Left lung (tissue), 10 donors: ENCODE measurements around the gene PARVG. TPM values are rescaled to one million over a fixed set of nuclear protein-coding genes. Genes with fewer than 3 reads are reported as not detected.

ENCODE experiments used
- ATAC-seq: fragments of 200-7000 bp; cut with Tn5 transposase; one replicate; pipeline ENCODE4 v1.9.1; 2020; ENCODE audit warnings: moderate library complexity
- DNase-seq, 4 donors: peaks; one replicate each; pipeline ENCODE4 v3.0.0-alpha.2; 2013 to 2020
- H3K27ac ChIP-seq, 2 donors: fragments of 200-600 bp; sonication (generic) in 1 of 2; one replicate each; pipeline versions ENCODE4 v1.5.0 to v1.8.0; 2020 to 2021
- H3K27me3 ChIP-seq, 2 donors: fragments of 200-600 bp; sonication (generic) in 1 of 2; one replicate each; pipeline versions ENCODE4 v1.5.0 to v1.8.0; 2020 to 2021
- H3K36me3 ChIP-seq, 2 donors: fragments of 200-600 bp; sonication (generic) in 1 of 2; one replicate each; pipeline versions ENCODE4 v1.5.0 to v1.8.0; 2020 to 2021
- H3K4me1 ChIP-seq, 2 donors: fragments of 200-600 bp; one replicate each; pipeline ENCODE4 v1.8.0; 2021
- H3K4me3 ChIP-seq, 2 donors: fragments of 200-600 bp; sonication (generic) in 1 of 2; one replicate each; pipeline versions ENCODE4 v1.5.0 to v1.8.0; 2020 to 2021; ENCODE audit warnings: mild to moderate bottlenecking in 1 of 2
- H3K9me3 ChIP-seq, 2 donors: fragments of 200-600 bp; sonication (generic) in 1 of 2; one replicate each; pipeline versions ENCODE4 v1.5.0 to v1.8.0; 2020 to 2021
- intact Hi-C, 2 donors: fragments of 100-400 bp; cut with DNase I; formaldehyde crosslinking; loops; one replicate each; pipeline versions ENCODE4 v1.11.2 to v1.14.2; 2022
- polyA plus RNA-seq, 6 donors: library from polyadenylated mRNA; unstranded; fragments of 120-200 nt; gene quantifications; one replicate each; pipeline ENCODE4 v1.2.1, GENCODE V29; 2013; ENCODE audit not compliant: insufficient read length in 6 of 6
- total RNA-seq, 2 donors: library from RNA; stranded (reverse); fragmentation: NEBNext Ultra II Directional; extraction: Animal tissue kit (Norgen Biotek cat#: 25700); gene quantifications; one replicate each; pipeline ENCODE4 v1.2.1, GENCODE V29; 2021
- TF ChIP-seq, protein P1 (sequence below), 2 donors: fragments of 200-600 bp; sonication (generic) in 1 of 2; IDR thresholded peaks; one replicate each; pipeline versions ENCODE4 v1.5.0 to v1.8.0; 2021; ENCODE audit warnings: antibody characterized with exemption in 2 of 2
- donor health status: DM: no; HTN: yes; CAD: no.
- donor health status: DM: no; HTN: no; CAD: no.

Gene PARVG
- total and polyA plus RNA-seq, 8 donors: 3.0 to 57.9 (median 3.5) TPM

- no peaks in the 10 kb centered on the region for H3K4me1 ChIP-seq
- H3K4me3 ChIP-seq: no peak overlapping the region
- TF ChIP-seq, protein P1, sequence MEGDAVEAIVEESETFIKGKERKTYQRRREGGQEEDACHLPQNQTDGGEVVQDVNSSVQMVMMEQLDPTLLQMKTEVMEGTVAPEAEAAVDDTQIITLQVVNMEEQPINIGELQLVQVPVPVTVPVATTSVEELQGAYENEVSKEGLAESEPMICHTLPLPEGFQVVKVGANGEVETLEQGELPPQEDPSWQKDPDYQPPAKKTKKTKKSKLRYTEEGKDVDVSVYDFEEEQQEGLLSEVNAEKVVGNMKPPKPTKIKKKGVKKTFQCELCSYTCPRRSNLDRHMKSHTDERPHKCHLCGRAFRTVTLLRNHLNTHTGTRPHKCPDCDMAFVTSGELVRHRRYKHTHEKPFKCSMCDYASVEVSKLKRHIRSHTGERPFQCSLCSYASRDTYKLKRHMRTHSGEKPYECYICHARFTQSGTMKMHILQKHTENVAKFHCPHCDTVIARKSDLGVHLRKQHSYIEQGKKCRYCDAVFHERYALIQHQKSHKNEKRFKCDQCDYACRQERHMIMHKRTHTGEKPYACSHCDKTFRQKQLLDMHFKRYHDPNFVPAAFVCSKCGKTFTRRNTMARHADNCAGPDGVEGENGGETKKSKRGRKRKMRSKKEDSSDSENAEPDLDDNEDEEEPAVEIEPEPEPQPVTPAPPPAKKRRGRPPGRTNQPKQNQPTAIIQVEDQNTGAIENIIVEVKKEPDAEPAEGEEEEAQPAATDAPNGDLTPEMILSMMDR (IDR thresholded peaks at IDR 0.05): no peak
- peaks cover 0 to 63% of the 10 kb centered on the region in 2 donors for H3K36me3 ChIP-seq
- no peak overlapping the region for H3K27ac ChIP-seq
- no peaks in the 10 kb centered on the region for H3K9me3 ChIP-seq
- ATAC-seq (no peak), DNase-seq (no peak)
- peaks cover 0 to 23% of the 10 kb centered on the region in 2 donors for H3K27me3 ChIP-seq
- intact Hi-C loops: no loop called here
Measured at GRCh38 chr22:44203203-44203602, 22.5 kb downstream of the PARVG start.

- Histone ChIP-seq H3K36me3 (peaks cover 0 to 49% of the 10 kb centered on the region in 2 donors), H3K4me3 (no peak overlapping the region), H3K27ac (no peak overlapping the region), H3K9me3 (peaks cover 0 to 3% of the 10 kb centered on the region in 2 donors), H3K27me3 (peaks cover 0 to 23% of the 10 kb centered on the region in 2 donors), H3K4me1 (no peaks in the 10 kb centered on the region)
- no peak for DNase-seq
- ATAC-seq: no peak
- TF ChIP-seq, protein P1 (IDR thresholded peaks at IDR 0.05): no peak
- intact Hi-C loops: no loop called here
Measured at GRCh38 chr22:44204739-44205515, 24.2 kb downstream of the PARVG start.

DNA sequence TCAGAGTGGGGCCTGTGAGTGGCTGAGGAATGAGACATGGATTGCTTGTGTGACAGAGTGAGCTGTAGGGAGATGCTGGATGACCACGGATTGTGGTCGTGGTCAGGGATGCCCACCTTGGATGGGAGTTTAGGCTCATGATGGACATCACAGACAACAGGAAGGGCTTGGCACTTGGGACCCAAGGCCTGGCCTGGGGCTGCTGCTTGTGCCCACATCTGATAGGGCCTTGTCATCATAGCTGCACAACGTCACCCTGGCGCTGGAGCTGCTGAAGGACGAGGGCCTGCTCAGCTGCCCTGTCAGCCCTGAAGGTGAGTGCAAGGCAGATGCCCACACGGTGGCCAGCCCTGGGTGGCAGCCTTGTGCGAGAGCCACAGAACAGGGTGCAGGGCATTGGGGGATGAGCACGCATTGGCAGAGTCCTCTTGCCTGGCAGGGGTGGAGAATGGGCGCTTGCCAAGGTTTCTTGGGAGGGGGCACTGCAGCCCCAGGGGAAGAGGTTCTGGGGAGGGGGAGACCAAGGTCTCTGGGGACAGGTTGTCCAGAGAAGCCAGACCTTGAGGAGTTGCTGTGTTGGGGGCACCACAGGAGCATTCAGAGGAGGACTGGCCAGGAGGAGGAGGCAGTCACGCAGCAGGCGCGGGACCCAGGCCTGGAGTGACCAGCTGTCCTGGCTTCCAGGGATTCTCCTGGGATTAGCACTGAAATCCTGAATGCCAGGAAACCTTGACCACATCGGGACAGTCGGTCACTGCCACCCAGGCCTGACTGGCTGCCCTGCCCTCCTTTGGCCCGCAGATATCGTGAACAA is 25.0 kb downstream of the PARVG start:
- intact Hi-C loops: no loop called here
- TF ChIP-seq, protein P1 (IDR thresholded peaks at IDR 0.05): no peak
- no peak for DNase-seq

GRCh38 chr22:44206330-44206645 is 25.6 kb downstream of the PARVG start:
- ATAC-seq (no peak), DNase-seq (no peak)
- Histone ChIP-seq H3K9me3 (peaks cover 0 to 3% of the 10 kb centered on the region in 2 donors), H3K36me3 (peaks cover 0 to 36% of the 10 kb centered on the region in 2 donors), H3K4me1 (no peaks in the 10 kb centered on the region), H3K27me3 (peaks cover 0 to 14% of the 10 kb centered on the region in 2 donors), H3K27ac (no peak overlapping the region), H3K4me3 (no peak overlapping the region)
- TF ChIP-seq, protein P1 (IDR thresholded peaks at IDR 0.05): no peak
- intact Hi-C loops: no loop called here

More for the DNA sequence above, 25.0 kb downstream of the PARVG start:
- Histone ChIP-seq H3K9me3 (peaks cover 0 to 3% of the 10 kb centered on the region in 2 donors), H3K36me3 (peaks cover 0 to 41% of the 10 kb centered on the region in 2 donors), H3K27ac (no peak overlapping the region), H3K27me3 (peaks cover 0 to 20% of the 10 kb centered on the region in 2 donors), H3K4me1 (no peaks in the 10 kb centered on the region), H3K4me3 (no peak overlapping the region)
- ATAC-seq: no peak

DNA sequence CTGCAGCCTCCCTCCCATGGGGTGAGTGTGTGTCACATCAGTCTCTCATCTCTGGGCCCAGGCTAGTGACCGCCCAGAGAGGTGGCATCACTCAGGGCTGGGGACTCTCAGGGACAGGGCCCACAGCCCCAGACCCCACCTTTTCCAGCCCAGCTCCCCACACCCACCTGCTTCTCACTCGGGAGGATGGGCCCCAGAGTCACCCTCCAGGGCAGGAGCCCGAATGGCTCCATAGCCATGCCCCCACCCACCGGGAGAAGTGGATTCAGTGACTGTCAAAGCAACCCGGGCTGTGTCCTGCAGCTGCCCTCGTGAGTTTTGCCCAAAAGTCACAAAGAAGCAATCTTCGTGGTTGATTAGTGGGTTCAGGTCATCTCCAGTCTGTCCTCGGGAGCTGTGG is 26.0 kb downstream of the PARVG start:
- TF ChIP-seq, protein P1 (IDR thresholded peaks at IDR 0.05): no peak
- DNase-seq (no peak), ATAC-seq (no peak)
- no peak overlapping the region for H3K27ac ChIP-seq
- intact Hi-C loops: no loop called here
- peaks cover 0 to 31% of the 10 kb centered on the region in 2 donors for H3K36me3 ChIP-seq
- H3K9me3 ChIP-seq: peaks cover 0 to 3% of the 10 kb centered on the region in 2 donors
- no peak overlapping the region for H3K4me3 ChIP-seq
- H3K27me3 ChIP-seq: peaks cover 0 to 10% of the 10 kb centered on the region in 2 donors
- H3K4me1 ChIP-seq: no peaks in the 10 kb centered on the region
